GM10266 (cell line): Measurements from ENCODE around the gene C1orf50.

Source experiments
- DNase-seq: peaks from one replicate; pipeline ENCODE4 v3.0.0; 2012; ENCODE audit errors: extremely low spot score
- TF ChIP-seq, protein P1 (sequence below): IDR thresholded peaks from 2 replicates; pipeline ENCODE4 v1.5.1; 2012; ENCODE audit warnings: mild to moderate bottlenecking, low read depth; ENCODE audit not compliant: control insufficient read depth, insufficient read depth; ENCODE audit errors: missing control alignments

C1orf50 gene

GRCh38 chr1:42752284-42752683, 14.8 kb upstream of the C1orf50 start:
- no peak for DNase-seq
- TF ChIP-seq, protein P1, sequence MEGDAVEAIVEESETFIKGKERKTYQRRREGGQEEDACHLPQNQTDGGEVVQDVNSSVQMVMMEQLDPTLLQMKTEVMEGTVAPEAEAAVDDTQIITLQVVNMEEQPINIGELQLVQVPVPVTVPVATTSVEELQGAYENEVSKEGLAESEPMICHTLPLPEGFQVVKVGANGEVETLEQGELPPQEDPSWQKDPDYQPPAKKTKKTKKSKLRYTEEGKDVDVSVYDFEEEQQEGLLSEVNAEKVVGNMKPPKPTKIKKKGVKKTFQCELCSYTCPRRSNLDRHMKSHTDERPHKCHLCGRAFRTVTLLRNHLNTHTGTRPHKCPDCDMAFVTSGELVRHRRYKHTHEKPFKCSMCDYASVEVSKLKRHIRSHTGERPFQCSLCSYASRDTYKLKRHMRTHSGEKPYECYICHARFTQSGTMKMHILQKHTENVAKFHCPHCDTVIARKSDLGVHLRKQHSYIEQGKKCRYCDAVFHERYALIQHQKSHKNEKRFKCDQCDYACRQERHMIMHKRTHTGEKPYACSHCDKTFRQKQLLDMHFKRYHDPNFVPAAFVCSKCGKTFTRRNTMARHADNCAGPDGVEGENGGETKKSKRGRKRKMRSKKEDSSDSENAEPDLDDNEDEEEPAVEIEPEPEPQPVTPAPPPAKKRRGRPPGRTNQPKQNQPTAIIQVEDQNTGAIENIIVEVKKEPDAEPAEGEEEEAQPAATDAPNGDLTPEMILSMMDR: no peak

- TF ChIP-seq, protein P1: no peak
- no peak for DNase-seq
These were observed 14.0 kb upstream of the C1orf50 start for GRCh38 chr1:42753070-42753469.

DNA sequence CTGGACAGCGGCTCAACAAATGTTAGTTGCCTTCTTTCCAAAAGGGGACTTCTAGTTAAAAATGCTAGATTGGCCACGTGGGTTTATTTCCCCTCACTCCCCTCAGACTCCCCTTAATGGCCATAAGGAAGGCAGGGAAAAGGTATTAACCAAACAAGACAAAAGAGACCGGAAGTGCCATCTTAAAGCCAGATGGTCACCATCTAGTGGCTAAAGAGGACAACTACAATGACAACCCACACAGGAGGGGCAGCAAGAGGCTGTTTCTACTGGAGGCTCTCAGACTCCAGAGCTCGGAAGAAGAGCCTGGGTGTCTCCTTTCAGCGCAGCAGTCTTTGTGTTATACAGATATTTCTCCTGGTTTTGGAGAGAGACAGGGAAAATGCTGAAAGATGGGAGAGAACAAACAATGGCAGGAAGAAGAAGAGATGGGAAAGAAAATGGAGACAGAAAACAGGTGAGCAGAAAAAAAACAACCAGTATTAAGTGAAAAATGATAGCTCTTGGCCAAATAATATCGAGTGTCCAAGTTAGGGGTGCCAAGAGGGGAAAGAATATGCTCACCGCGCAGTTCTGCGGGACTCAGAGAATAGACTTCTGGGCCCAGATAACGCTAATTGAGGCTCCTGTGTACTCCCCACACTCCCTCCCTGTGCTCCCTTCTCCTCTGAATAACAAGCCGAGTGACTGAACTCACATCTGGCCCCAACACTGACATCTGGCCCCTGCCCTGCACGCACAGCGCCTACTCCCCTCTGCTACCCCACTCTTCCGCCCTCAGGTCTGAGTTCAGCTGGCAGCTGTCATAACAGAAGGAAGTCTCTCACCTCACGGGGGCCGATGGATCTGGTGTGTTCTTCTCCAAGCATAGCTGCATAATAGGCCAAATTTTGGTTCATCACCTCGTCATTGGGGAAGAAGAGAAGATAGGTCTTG, 9.8 kb upstream of the C1orf50 start:
- TF ChIP-seq, protein P1: peak; percentile 62
- DNase-seq: peak; percentile 80

DNA sequence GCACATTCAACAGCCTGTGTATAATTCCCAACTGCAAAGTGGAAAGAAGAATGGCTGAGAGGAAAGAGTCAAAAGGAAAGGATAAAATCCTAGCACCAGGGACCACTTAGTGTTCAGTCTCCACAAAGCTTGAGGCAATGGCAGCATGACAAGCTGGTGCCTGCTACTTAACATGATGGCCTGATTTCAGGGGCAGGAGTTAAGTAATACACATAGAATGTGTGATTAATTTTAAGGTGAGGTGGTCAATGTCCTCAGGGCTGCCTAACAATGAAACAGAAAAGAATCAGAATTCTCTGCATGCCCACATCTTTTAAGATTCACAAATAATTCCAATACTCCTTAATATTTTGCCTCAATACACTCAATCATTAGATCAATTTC, 9.2 kb upstream of the C1orf50 start:
- TF ChIP-seq, protein P1: no peak
- DNase-seq: no peak

DNA sequence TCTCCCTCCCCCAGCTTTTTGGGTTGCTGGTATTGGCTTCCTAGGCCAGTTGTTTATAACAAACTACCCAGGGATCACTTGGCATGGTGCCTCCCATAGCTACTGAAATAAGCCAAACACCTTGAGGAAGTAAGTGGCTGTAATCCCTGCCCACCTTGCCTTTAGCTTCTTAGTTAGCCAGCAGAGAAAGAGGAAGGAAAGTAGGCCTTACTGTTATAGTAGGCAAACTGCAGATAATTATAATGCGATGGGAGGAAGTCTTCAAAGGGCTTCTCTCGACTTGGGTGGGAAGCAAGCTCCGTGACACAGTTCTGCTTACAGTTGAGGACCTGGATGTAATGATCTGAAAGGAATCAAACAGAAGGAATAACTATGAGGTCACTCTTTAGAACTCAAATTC, 8.4 kb upstream of the C1orf50 start:
- TF ChIP-seq, protein P1: no peak
- no peak for DNase-seq

DNA sequence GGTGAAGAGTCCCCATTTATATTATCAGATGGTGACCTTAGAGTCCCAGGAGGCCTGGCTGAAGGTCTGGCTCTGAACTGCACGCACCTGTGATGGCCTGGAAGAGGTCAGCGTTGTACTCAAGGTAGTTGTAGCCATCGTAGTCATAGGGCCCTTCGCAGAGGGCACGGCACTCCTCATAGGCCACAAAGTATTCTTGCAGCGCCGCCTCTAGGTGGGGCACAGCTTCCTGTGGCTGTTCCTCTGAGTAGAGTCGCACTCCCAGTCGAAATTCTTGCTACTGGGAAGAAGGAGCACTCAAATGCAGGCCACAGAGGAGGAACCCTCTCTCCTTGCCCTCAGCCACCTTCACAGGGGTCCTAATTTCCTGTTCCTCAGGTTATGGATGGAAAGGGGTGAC, 7.9 kb upstream of the C1orf50 start:
- TF ChIP-seq, protein P1: no peak
- DNase-seq: no peak

DNA sequence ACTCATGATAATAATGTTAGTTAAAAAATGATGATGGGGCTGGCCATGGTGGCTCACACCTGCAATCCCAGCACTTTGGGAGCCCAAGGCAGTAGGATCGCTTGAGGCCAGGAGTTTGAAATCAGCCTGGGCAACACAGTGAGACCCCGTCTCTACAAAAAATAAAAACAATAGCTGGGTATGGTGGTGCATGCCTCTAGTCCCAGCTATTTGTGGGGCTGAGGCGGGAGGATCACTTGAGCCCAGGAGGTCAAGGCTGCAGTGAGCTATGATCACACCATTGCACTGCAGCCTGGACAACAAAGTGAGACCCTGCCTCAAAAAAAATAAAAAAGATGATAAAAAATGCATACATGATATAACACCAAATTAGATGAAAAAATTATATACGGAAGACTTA, 5.5 kb upstream of the C1orf50 start:
- DNase-seq: no peak

More for the DNA sequence above, 5.5 kb upstream of the C1orf50 start:
- TF ChIP-seq, protein P1: no peak
